ENCODE measurements around the gene MYRIP. TPM values are rescaled to one million over a fixed set of nuclear protein-coding genes. Genes with fewer than 3 reads are reported as not detected.

The MYRIP gene
- total RNA-seq, 1 experiment from 2014 or later: 0.59 TPM

DNA sequence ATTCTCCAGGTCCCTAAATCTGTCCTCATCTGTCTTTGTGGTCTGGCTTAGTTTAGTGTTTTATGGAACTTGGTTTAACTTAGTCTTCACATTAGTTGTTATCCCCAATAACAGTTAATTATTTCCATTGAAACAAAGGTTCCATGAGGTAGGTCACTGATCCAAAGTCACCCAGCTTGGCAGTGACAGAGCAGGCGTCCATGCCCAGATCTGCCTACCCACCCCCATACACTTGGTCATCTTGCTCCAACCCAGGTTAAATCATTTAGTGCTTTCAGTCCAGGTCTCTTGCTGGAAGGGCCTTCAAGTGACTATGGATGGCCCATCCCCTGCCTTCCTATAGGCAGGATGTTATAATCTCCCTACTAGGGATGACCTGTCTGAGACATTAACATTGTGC, 127.4 kb downstream of the MYRIP start:
- no peaks in the 10 kb centered on the region for H3K4me1 ChIP-seq
- H3K9me3 ChIP-seq: no peaks in the 10 kb centered on the region
- Mint-ChIP-seq H3K4me1 (ENCODE audit: low read depth, unreplicated experiment) (no peaks in the 10 kb centered on the region), H3K9me3 (ENCODE audit: unreplicated experiment) (no peaks in the 10 kb centered on the region), H3K27ac (ENCODE audit: unreplicated experiment) (no peak overlapping the region), H3K36me3 (ENCODE audit: insufficient read depth, unreplicated experiment) (no peaks in the 10 kb centered on the region), H3K27me3 (ENCODE audit: insufficient read depth, unreplicated experiment) (peaks cover 2% of the 10 kb centered on the region), H3K4me3 (ENCODE audit: unreplicated experiment) (no peak overlapping the region)
- H3K36me3 ChIP-seq (ENCODE audit: control insufficient read depth, insufficient read depth, low read length): no peaks in the 10 kb centered on the region
- intact Hi-C loops (cut with micrococcal nuclease; ENCODE audit: unreplicated experiment): no loop called here
- H3K4me3 ChIP-seq (ENCODE audit: low read depth, low read length): no peak overlapping the region
- TF ChIP-seq, protein P1, sequence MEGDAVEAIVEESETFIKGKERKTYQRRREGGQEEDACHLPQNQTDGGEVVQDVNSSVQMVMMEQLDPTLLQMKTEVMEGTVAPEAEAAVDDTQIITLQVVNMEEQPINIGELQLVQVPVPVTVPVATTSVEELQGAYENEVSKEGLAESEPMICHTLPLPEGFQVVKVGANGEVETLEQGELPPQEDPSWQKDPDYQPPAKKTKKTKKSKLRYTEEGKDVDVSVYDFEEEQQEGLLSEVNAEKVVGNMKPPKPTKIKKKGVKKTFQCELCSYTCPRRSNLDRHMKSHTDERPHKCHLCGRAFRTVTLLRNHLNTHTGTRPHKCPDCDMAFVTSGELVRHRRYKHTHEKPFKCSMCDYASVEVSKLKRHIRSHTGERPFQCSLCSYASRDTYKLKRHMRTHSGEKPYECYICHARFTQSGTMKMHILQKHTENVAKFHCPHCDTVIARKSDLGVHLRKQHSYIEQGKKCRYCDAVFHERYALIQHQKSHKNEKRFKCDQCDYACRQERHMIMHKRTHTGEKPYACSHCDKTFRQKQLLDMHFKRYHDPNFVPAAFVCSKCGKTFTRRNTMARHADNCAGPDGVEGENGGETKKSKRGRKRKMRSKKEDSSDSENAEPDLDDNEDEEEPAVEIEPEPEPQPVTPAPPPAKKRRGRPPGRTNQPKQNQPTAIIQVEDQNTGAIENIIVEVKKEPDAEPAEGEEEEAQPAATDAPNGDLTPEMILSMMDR (IDR thresholded peaks at IDR 0.05; ENCODE audit: insufficient read depth in 1 of 2, low read depth in 1 of 2, low read length in 1 of 2, severe bottlenecking in 1 of 2, unreplicated experiment in 1 of 2): no peak
- H3K27me3 ChIP-seq (replicated peaks; ENCODE audit: control insufficient read depth, insufficient read depth, low read length): no peaks in the 10 kb centered on the region
- CTCF ChIA-PET: no interaction called here
- POLR2A ChIA-PET: no interaction called here
- DNase-seq: no peak
- no TSS peak for BruUV-seq (replicated peaks)

DNA sequence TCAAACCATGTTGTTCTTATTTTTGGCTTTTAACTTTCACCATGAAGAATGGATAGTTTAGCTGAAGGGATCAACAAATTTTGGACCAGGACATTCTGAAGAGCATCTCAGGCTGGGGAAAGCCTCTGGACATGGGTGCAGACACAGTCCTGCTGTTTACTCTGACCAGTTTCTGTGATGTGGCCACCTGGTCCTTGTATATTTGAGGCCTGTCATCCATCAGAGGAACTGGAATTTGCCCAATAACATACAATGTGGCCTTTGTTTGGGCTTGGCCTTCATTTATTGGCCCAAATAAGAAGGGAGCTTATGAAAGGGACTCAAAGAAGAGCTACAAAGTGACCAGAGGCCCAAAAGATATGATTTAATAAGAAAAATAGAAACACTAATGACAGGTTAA, 127.9 kb downstream of the MYRIP start:
- Histone ChIP-seq H3K4me1 (no peaks in the 10 kb centered on the region), H3K4me3 (ENCODE audit: low read depth, low read length) (no peak overlapping the region), H3K36me3 (ENCODE audit: control insufficient read depth, insufficient read depth, low read length) (no peaks in the 10 kb centered on the region), H3K9me3 (no peaks in the 10 kb centered on the region), H3K27me3 (replicated peaks; ENCODE audit: control insufficient read depth, insufficient read depth, low read length) (no peaks in the 10 kb centered on the region)
- no peak overlapping the region for H3K4me3 Mint-ChIP-seq (ENCODE audit: unreplicated experiment)
- H3K4me1 Mint-ChIP-seq (ENCODE audit: low read depth, unreplicated experiment): no peaks in the 10 kb centered on the region
- intact Hi-C loops (cut with micrococcal nuclease; ENCODE audit: unreplicated experiment): no loop called here
- no peak for DNase-seq
- ChIA-PET CTCF (no interaction called here), POLR2A (no interaction called here)
- TF ChIP-seq, protein P1 (IDR thresholded peaks at IDR 0.05; ENCODE audit: insufficient read depth in 1 of 2, low read depth in 1 of 2, low read length in 1 of 2, severe bottlenecking in 1 of 2, unreplicated experiment in 1 of 2): no peak
- H3K9me3 Mint-ChIP-seq (ENCODE audit: unreplicated experiment): no peaks in the 10 kb centered on the region
- BruUV-seq (replicated peaks): no TSS peak
- H3K27me3 Mint-ChIP-seq (ENCODE audit: insufficient read depth, unreplicated experiment): peaks cover 2% of the 10 kb centered on the region
- H3K27ac Mint-ChIP-seq (ENCODE audit: unreplicated experiment): no peak overlapping the region
- H3K36me3 Mint-ChIP-seq (ENCODE audit: insufficient read depth, unreplicated experiment): no peaks in the 10 kb centered on the region

DNA sequence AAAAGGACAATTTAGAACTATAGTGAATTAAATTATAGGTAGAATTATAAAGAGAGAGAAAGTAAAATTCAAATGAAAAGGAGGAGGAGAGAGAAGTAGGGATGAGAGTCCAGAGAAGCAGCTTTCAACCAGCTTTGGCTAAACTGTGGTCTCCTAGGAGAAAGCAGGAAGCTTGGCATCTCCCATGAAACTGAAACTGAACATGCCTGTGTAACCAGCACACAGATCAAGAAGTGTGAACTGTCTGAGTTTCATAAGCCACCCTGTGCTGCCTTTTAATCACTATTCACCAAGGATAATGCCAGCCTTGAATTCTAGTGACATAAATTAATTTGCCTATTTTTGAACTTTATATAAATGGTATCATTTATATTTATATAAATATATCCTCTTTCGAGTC, 128.5 kb downstream of the MYRIP start:
- Mint-ChIP-seq H3K27me3 (ENCODE audit: insufficient read depth, unreplicated experiment) (peaks cover 5% of the 10 kb centered on the region), H3K9me3 (ENCODE audit: unreplicated experiment) (no peaks in the 10 kb centered on the region), H3K36me3 (ENCODE audit: insufficient read depth, unreplicated experiment) (no peaks in the 10 kb centered on the region), H3K4me1 (ENCODE audit: low read depth, unreplicated experiment) (no peaks in the 10 kb centered on the region), H3K27ac (ENCODE audit: unreplicated experiment) (no peak overlapping the region), H3K4me3 (ENCODE audit: unreplicated experiment) (no peak overlapping the region)
- intact Hi-C loops (cut with micrococcal nuclease; ENCODE audit: unreplicated experiment): no loop called here
- no TSS peak for BruUV-seq (replicated peaks)
- CTCF ChIA-PET: no interaction called here
- POLR2A ChIA-PET: no interaction called here
- H3K4me1 ChIP-seq: no peaks in the 10 kb centered on the region
- DNase-seq: no peak
- no peak overlapping the region for H3K4me3 ChIP-seq (ENCODE audit: low read depth, low read length)
- TF ChIP-seq, protein P1 (IDR thresholded peaks at IDR 0.05; ENCODE audit: insufficient read depth in 1 of 2, low read depth in 1 of 2, low read length in 1 of 2, severe bottlenecking in 1 of 2, unreplicated experiment in 1 of 2): no peak
- H3K9me3 ChIP-seq: no peaks in the 10 kb centered on the region
- H3K27me3 ChIP-seq (replicated peaks; ENCODE audit: control insufficient read depth, insufficient read depth, low read length): no peaks in the 10 kb centered on the region
- no peaks in the 10 kb centered on the region for H3K36me3 ChIP-seq (ENCODE audit: control insufficient read depth, insufficient read depth, low read length)
